Transverse colon (tissue), 4 donors: ENCODE measurements around the gene LIME1. TPM values are rescaled to one million over a fixed set of nuclear protein-coding genes. Genes with fewer than 3 reads are reported as not detected.

Experiments
- DNase-seq: peaks from one replicate; pipeline ENCODE4 v3.0.0-alpha.2; 2019
- H3K27ac ChIP-seq, 4 donors: fragments of 200-600 bp; sonication (generic); 2 replicates each; pipeline ENCODE4 v1.5.1; 2016 to 2018; ENCODE audit warnings: inconsistent platforms in 4 of 4
- H3K27me3 ChIP-seq: fragments of 200-600 bp; sonication (generic); 2 replicates; pipeline ENCODE4 v1.5.1; 2017; ENCODE audit warnings: inconsistent platforms
- H3K36me3 ChIP-seq, 4 donors: fragments of 200-600 bp; sonication (generic); 2 replicates each; pipeline ENCODE4 v1.5.1; 2017 to 2019; ENCODE audit warnings: inconsistent platforms in 4 of 4
- H3K4me1 ChIP-seq, 4 donors: fragments of 200-600 bp; sonication (generic); 2 replicates each; pipeline ENCODE4 v1.5.1; 2017 to 2020; ENCODE audit warnings: inconsistent platforms in 4 of 4
- H3K4me3 ChIP-seq, 4 donors: fragments of 200-600 bp; sonication (generic); 1 replicate in 1 of 4; 2 replicates in 3 of 4; pipeline versions ENCODE4 v1.5.1 to v1.6.1; 2017 to 2019; ENCODE audit warnings: inconsistent platforms in 4 of 4
- H3K9me3 ChIP-seq, 2 donors: fragments of 200-600 bp; sonication (generic); 2 replicates each; pipeline ENCODE4 v1.5.1; 2017 to 2019; ENCODE audit warnings: inconsistent platforms in 2 of 2
- EP300 ChIP-seq: sonication (generic); formaldehyde crosslinking; IDR thresholded peaks from one replicate; pipeline ENCODE4 v1.6.1; 2017; ENCODE audit warnings: antibody characterized with exemption, low read depth
- POLR2A ChIP-seq: fragments of 450-650 bp; IDR thresholded peaks from one replicate; pipeline ENCODE4 v1.6.1; 2016; ENCODE audit warnings: antibody characterized with exemption, mild to moderate bottlenecking, moderate library complexity
- POLR2AphosphoS5 ChIP-seq, 3 donors: sonication (generic); formaldehyde crosslinking; IDR thresholded peaks; one replicate each; pipeline ENCODE4 v1.6.1; 2016; ENCODE audit warnings: antibody characterized with exemption in 3 of 3
- WGBS, 2 donors: methylation state at CpG; one replicate each; pipeline ENCODE4 v1.1.5; 2018; ENCODE audit warnings: low coverage in 1 of 2; 5-methylcytosine and 5-hydroxymethylcytosine counted together
- in situ Hi-C, 4 donors: fragments of 200-750 bp; cut with MboI; loops; one replicate each; pipeline versions ENCODE4 v1.15.0 to v1.15.1; 2017; ENCODE audit warnings: low sequenced_read_pairs in 3 of 4, low pct_ligation_motif_present in 1 of 4, low pct_unique_long_range_greater_than_20kb in 1 of 4
- intact Hi-C: fragments of 100-400 bp; cut with DNase I; formaldehyde crosslinking; loops from one replicate; pipeline ENCODE4 v1.15.1; 2023; ENCODE audit warnings: low total_unique reads
- total RNA-seq, 4 donors: library from RNA; depleted of rRNA; stranded (reverse); fragments of >200 nt; gene quantifications; one replicate each; pipeline ENCODE4 v1.1.0, GENCODE V29; 2016
- TF ChIP-seq, protein P1 (sequence below), 5 experiments: fragments of 200-600 bp in 3 of 5; fragments of 450-650 bp in 2 of 5; sonication (generic) in 3 of 5; IDR thresholded peaks; 1 replicate in 2 of 5; 2 replicates in 3 of 5; pipeline ENCODE4 v1.5.1; 2016 to 2017; ENCODE audit warnings: antibody characterized with exemption in 5 of 5, inconsistent platforms in 3 of 5, mild to moderate bottlenecking in 2 of 5, moderate library complexity in 1 of 5

The LIME1 gene
- total RNA-seq, 4 donors from 2014 or later: 24.4 to 91.1 (median 44.0) TPM

DNA sequence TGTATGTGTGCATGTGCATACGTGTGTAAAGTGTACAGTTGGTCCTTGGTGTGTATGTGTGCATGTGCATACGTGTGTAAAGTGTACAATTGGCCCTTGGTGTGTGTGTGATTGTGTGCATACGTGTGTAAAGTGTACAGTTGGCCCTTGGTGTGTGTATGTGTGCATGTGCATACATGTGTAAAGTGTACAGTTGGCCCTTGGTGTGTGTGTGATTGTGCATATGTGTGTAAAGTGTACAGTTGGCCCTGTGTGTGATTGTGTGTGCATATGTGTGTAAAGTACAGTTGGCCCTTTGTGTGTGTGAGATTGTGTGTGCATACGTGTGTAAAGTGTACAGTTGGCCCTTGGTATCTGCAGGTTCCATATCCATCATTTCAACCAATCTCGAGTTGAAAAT lies 5.1 kb upstream of the LIME1 start:
- Histone ChIP-seq H3K27me3 (no peaks in the 10 kb centered on the region), H3K27ac (peak overlapping the region in 1 of 4 donors; percentile 48), H3K4me1 (peaks cover 6 to 32% (median 14%) of the 10 kb centered on the region in 4 donors), H3K9me3 (no peaks in the 10 kb centered on the region), H3K4me3 (no peak overlapping the region), H3K36me3 (peaks cover 0 to 2% (median 0%) of the 10 kb centered on the region in 4 donors)
- in situ Hi-C loops: no loop called here
- intact Hi-C loops: no loop called here
- DNase-seq: no peak
- no peak for TF ChIP-seq EP300
- TF ChIP-seq, protein P1, sequence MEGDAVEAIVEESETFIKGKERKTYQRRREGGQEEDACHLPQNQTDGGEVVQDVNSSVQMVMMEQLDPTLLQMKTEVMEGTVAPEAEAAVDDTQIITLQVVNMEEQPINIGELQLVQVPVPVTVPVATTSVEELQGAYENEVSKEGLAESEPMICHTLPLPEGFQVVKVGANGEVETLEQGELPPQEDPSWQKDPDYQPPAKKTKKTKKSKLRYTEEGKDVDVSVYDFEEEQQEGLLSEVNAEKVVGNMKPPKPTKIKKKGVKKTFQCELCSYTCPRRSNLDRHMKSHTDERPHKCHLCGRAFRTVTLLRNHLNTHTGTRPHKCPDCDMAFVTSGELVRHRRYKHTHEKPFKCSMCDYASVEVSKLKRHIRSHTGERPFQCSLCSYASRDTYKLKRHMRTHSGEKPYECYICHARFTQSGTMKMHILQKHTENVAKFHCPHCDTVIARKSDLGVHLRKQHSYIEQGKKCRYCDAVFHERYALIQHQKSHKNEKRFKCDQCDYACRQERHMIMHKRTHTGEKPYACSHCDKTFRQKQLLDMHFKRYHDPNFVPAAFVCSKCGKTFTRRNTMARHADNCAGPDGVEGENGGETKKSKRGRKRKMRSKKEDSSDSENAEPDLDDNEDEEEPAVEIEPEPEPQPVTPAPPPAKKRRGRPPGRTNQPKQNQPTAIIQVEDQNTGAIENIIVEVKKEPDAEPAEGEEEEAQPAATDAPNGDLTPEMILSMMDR (IDR thresholded peaks at IDR 0.05): no peak
- no peak for TF ChIP-seq POLR2A
- TF ChIP-seq POLR2AphosphoS5 (IDR thresholded peaks at IDR 0.05): no peak
- 83 to 100% methylated on average over 1 to 5 of the region's 5 CpGs for WGBS, 2 donors

DNA sequence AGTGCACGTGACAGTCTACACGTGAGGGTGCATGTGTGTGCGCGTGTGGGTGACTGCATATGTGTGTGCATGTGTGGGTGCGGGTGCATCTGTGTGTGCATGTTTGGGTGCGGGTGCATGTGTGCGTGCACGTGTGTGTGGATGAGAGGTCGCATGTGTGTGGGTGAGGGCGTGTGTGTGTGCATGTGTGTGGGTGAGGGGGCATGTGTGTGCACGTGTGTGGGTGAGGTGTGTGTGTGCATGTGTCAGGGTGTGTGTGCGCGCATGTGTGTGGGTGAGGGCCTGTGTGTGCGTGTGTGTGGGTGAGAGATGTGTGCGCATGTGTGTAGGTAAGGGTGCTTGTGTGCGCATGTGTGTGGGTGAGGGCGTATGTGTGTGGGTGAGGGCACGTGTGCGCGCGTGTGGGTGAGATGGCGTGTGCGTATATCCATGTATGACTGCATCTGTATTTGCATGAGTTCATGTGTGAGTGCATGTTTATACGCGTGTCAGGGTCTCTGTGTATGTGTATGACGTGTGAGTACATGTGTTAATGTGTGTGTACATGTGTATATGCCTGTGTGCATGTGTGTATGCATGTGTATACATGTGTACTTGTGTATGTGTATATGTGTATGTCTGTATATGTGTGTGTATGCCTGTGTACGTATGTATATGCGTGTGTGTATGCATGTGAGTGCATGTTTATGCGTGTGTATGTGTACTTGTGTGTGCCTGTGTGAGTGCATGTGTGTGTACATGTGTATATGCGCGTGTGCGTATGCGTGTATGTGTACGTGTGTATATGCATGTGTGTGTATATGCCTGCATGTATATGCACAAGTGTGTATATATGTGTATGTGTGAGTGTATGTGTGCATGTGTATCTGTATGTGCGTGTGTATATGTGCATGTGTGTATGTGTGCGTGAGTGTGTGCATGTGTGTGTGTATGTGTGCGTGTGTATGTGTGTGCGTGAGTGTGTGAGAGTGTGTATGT lies 4.1 kb upstream of the LIME1 start:
- H3K4me3 ChIP-seq: no peak overlapping the region

DNA sequence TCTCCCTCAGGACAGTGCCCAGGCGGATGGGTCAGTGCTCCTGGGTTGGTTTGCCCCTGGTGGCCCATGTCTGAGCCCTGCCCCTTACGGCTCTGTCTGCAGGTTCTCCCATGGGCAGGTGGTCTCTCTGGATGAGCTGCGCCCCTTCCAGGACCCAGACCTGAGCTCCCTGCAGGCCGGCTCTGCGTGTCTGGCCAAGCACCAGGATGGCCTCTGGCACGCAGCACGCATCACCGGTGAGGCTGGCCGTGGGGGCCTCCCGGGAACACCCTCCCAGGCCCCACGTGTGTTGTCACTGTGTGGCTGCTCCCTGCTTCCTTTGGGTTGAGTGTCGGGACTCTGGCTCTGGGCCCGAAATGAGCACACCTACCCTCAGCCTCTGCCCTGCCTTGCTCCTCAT lies 3.3 kb upstream of the LIME1 start:
- DNase-seq: no peak
- no peak for TF ChIP-seq POLR2A
- TF ChIP-seq, protein P1 (IDR thresholded peaks at IDR 0.05): no peak
- TF ChIP-seq POLR2AphosphoS5 (IDR thresholded peaks at IDR 0.05): no peak
- no peak for TF ChIP-seq EP300
- Histone ChIP-seq H3K9me3 (no peaks in the 10 kb centered on the region), H3K36me3 (no peaks in the 10 kb centered on the region), H3K4me3 (no peak overlapping the region), H3K27me3 (no peaks in the 10 kb centered on the region), H3K27ac (no peak overlapping the region), H3K4me1 (peaks cover 18 to 33% (median 23%) of the 10 kb centered on the region in 4 donors)
- intact Hi-C loops (no loop called here), in situ Hi-C loops (no loop called here)
- WGBS, 2 donors: 98 to 100% methylated on average over 1 to 12 of the region's 13 CpGs

More for the DNA sequence above, 4.1 kb upstream of the LIME1 start:
- no peak for DNase-seq
- 85 to 92% methylated on average over 17 to 37 of the region's 38 CpGs for WGBS, 2 donors
- Histone ChIP-seq H3K27me3 (no peaks in the 10 kb centered on the region), H3K9me3 (no peaks in the 10 kb centered on the region), H3K4me1 (peaks cover 11 to 33% (median 19%) of the 10 kb centered on the region in 4 donors), H3K36me3 (no peaks in the 10 kb centered on the region), H3K27ac (no peak overlapping the region)
- intact Hi-C loops (no loop called here), in situ Hi-C loops (no loop called here)
- TF ChIP-seq, protein P1 (IDR thresholded peaks at IDR 0.05): no peak
- no peak for TF ChIP-seq EP300
- TF ChIP-seq POLR2AphosphoS5 (IDR thresholded peaks at IDR 0.05): no peak
- no peak for TF ChIP-seq POLR2A

DNA sequence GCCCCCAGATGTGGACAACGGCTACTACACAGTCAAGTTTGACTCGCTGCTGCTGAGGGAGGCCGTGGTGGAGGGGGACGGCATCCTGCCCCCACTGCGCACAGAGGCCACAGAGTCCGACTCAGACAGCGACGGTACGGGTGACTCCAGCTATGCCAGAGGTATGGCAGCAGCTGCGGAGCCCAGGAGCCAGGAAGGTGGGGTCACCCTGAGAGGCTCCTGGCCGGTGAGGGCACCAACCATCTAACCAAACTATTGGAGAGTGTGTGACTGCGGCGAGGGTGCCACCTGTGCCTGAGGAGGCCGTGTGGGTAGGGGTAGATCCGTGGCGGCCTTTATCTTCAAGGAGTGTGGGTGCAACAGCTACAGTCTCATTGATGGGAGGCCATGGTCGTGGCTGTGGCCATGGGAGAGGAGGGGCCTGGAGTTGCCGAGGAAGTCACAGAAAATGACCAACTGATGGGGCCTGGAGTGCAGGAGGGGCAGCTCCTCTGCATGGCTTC lies 2.8 kb upstream of the LIME1 start:
- no peak for DNase-seq

More for the DNA sequence above, 2.8 kb upstream of the LIME1 start:
- Histone ChIP-seq H3K4me1 (peaks cover 23 to 33% (median 28%) of the 10 kb centered on the region in 4 donors), H3K27me3 (no peaks in the 10 kb centered on the region), H3K4me3 (no peak overlapping the region), H3K27ac (no peak overlapping the region), H3K9me3 (no peaks in the 10 kb centered on the region), H3K36me3 (no peaks in the 10 kb centered on the region)
- TF ChIP-seq, protein P1 (IDR thresholded peaks at IDR 0.05): no peak
- no peak for TF ChIP-seq POLR2A
- no peak for TF ChIP-seq POLR2AphosphoS5 (IDR thresholded peaks at IDR 0.05)
- TF ChIP-seq EP300: no peak
- intact Hi-C loops: no loop called here
- in situ Hi-C loops: no loop called here
- 81 to 92% methylated on average over 3 to 7 of the region's 18 CpGs for WGBS, 2 donors
